Esophagus squamous epithelium (tissue), 5 donors: ENCODE data around the gene DET1. TPM values are rescaled to one million over a fixed set of nuclear protein-coding genes. Genes with fewer than 3 reads are reported as not detected.

Experiments
- DNase-seq: peaks from one replicate; lab custom pipeline; 2025; lab: John Stamatoyannopoulos, UW
- H3K27ac ChIP-seq, 4 donors: fragments of 200-600 bp; sonication (generic); one replicate each; pipeline ENCODE4 v1.5.1; 2016 to 2019; ENCODE audit warnings: mild to moderate bottlenecking in 1 of 4
- H3K27me3 ChIP-seq, 4 donors: fragments of 200-600 bp; sonication (generic); 1 replicate in 3 of 4; 2 replicates in 1 of 4; pipeline versions ENCODE4 v1.5.1 to v1.6.0; 2017 to 2021; ENCODE audit warnings: antibody characterized with exemption in 1 of 4
- H3K36me3 ChIP-seq, 3 donors: fragments of 200-600 bp; sonication (generic); one replicate each; pipeline ENCODE4 v1.5.1; 2016 to 2019
- H3K4me1 ChIP-seq, 3 donors: fragments of 200-600 bp; sonication (generic); one replicate each; pipeline ENCODE4 v1.5.1; 2017 to 2019
- H3K4me3 ChIP-seq, 4 donors: fragments of 200-600 bp; sonication (generic); 1 replicate in 3 of 4; 2 replicates in 1 of 4; pipeline ENCODE4 v1.5.1; 2016 to 2019; ENCODE audit warnings: mild to moderate bottlenecking in 2 of 4, moderate library complexity in 1 of 4
- H3K9me3 ChIP-seq, 3 donors: fragments of 200-600 bp; sonication (generic); one replicate each; pipeline ENCODE4 v1.5.1; 2016 to 2019
- CTCF ChIP-seq, 6 experiments: fragments of 450-650 bp in 4 of 6; fragments of 200-600 bp in 2 of 6; sonication (generic) in 2 of 6; IDR thresholded peaks; one replicate each; pipeline ENCODE4 v1.5.1; 2016 to 2019; ENCODE audit warnings: antibody characterized with exemption in 6 of 6, mild to moderate bottlenecking in 4 of 6, moderate library complexity in 4 of 6
- POLR2A ChIP-seq, 4 donors: fragments of 450-650 bp; IDR thresholded peaks; one replicate each; pipeline ENCODE4 v1.6.1; 2017; ENCODE audit warnings: antibody characterized with exemption in 4 of 4, mild to moderate bottlenecking in 4 of 4, moderate library complexity in 3 of 4
- WGBS, 2 donors: methylation state at CpG; one replicate each; pipeline ENCODE4 v1.1.5; 2018; 5-methylcytosine and 5-hydroxymethylcytosine counted together
- intact Hi-C: fragments of 100-400 bp; cut with DNase I; formaldehyde crosslinking; loops from one replicate; pipeline ENCODE4 v1.15.0; 2022
- total RNA-seq, 4 donors: library from RNA; depleted of rRNA; stranded (reverse); fragments of >200 nt; gene quantifications; one replicate each; pipeline ENCODE4 v1.1.0, GENCODE V29; 2016
- donor health status: DM: yes; HTN: yes; CAD: no.

Gene DET1
- total RNA-seq, 4 donors from 2014 or later: 1.8 to 4.2 (median 2.3) TPM

GRCh38 chr15:88497109-88497765 is 49.2 kb downstream of the DET1 start:
- H3K4me1 ChIP-seq: no peaks in the 10 kb centered on the region
- H3K27me3 ChIP-seq: no peaks in the 10 kb centered on the region
- DNase-seq: no peak
- WGBS, 2 donors: 76 to 84% methylated on average over 4 to 6 of the region's 11 CpGs
- H3K4me3 ChIP-seq: no peak overlapping the region
- no peak overlapping the region for H3K27ac ChIP-seq
- TF ChIP-seq CTCF (IDR thresholded peaks at IDR 0.05) (no peak), POLR2A (IDR thresholded peaks at IDR 0.05) (no peak)
- intact Hi-C loops: no loop called here
- no peaks in the 10 kb centered on the region for H3K9me3 ChIP-seq
- H3K36me3 ChIP-seq: no peaks in the 10 kb centered on the region

GRCh38 chr15:88493844-88494243 is 52.6 kb downstream of the DET1 start:
- Histone ChIP-seq H3K9me3 (no peaks in the 10 kb centered on the region), H3K36me3 (no peaks in the 10 kb centered on the region), H3K27ac (no peak overlapping the region), H3K4me3 (no peak overlapping the region), H3K4me1 (no peaks in the 10 kb centered on the region), H3K27me3 (no peaks in the 10 kb centered on the region)
- 86 to 94% methylated on average over 6 to 10 of the region's 10 CpGs for WGBS, 2 donors
- TF ChIP-seq POLR2A (IDR thresholded peaks at IDR 0.05) (no peak), CTCF (IDR thresholded peaks at IDR 0.05) (no peak)
- intact Hi-C loops: no loop called here
- DNase-seq: no peak

GRCh38 chr15:88491158-88491557 is 55.3 kb downstream of the DET1 start:
- no peaks in the 10 kb centered on the region for H3K27me3 ChIP-seq
- H3K4me3 ChIP-seq: no peak overlapping the region
- intact Hi-C loops: no loop called here
- no peaks in the 10 kb centered on the region for H3K4me1 ChIP-seq
- no peaks in the 10 kb centered on the region for H3K36me3 ChIP-seq
- TF ChIP-seq POLR2A (IDR thresholded peaks at IDR 0.05): no peak
- TF ChIP-seq CTCF (IDR thresholded peaks at IDR 0.05): no peak
- no peak overlapping the region for H3K27ac ChIP-seq
- no peak for DNase-seq
- WGBS, 2 donors: 61 to 62% methylated on average over 5 to 8 of the region's 10 CpGs
- no peaks in the 10 kb centered on the region for H3K9me3 ChIP-seq

- H3K36me3 ChIP-seq: no peaks in the 10 kb centered on the region
- no peak for DNase-seq
- intact Hi-C loops: no loop called here
- no peak overlapping the region for H3K27ac ChIP-seq
- H3K4me1 ChIP-seq: peaks cover 0 to 3% (median 0%) of the 10 kb centered on the region in 3 donors
- TF ChIP-seq CTCF (IDR thresholded peaks at IDR 0.05): no peak
- no peak for TF ChIP-seq POLR2A (IDR thresholded peaks at IDR 0.05)
- H3K4me3 ChIP-seq: no peak overlapping the region
- no peaks in the 10 kb centered on the region for H3K27me3 ChIP-seq
- 63 to 77% methylated on average over 1 to 3 of the region's 3 CpGs for WGBS, 2 donors
- no peaks in the 10 kb centered on the region for H3K9me3 ChIP-seq
Observed at GRCh38 chr15:88490036-88490435, 56.4 kb downstream of the DET1 start.

GRCh38 chr15:88489321-88489720 is 57.2 kb downstream of the DET1 start:
- WGBS, 2 donors: 71 to 89% methylated on average over 4 of the region's 4 CpGs
- H3K4me3 ChIP-seq: no peak overlapping the region

More at GRCh38 chr15:88489321-88489720, 57.2 kb downstream of the DET1 start:
- H3K27ac ChIP-seq: no peak overlapping the region
- intact Hi-C loops: no loop called here
- DNase-seq: no peak
- no peaks in the 10 kb centered on the region for H3K9me3 ChIP-seq
- TF ChIP-seq CTCF (IDR thresholded peaks at IDR 0.05): no peak
- TF ChIP-seq POLR2A (IDR thresholded peaks at IDR 0.05): no peak
- H3K36me3 ChIP-seq: no peaks in the 10 kb centered on the region
- H3K4me1 ChIP-seq: peaks cover 0 to 9% (median 0%) of the 10 kb centered on the region in 3 donors
- H3K27me3 ChIP-seq: no peaks in the 10 kb centered on the region
